H4 (cell line): ENCODE results near the gene SH3RF2. TPM values are rescaled to one million over a fixed set of nuclear protein-coding genes. Genes with fewer than 3 reads are reported as not detected.
"Not testable (repeated sequence)": the region's sequence is repeated elsewhere in the genome, so short reads cannot be mapped to it uniquely, and the experiment has no call there.

Source experiments
- DNase-seq: peaks from one replicate; pipeline ENCODE4 v3.0.0-alpha.2; 2015; ENCODE audit warnings: low spot score
- total RNA-seq: library from RNA; depleted of rRNA; stranded (reverse); fragments of >200 nt; shearing (Covaris generic); gene quantifications from 2 replicates; pipeline ENCODE4 v1.2.3, GENCODE V29; 2014; rRNA removed

Gene SH3RF2
- 1.6 and 3.0 TPM in 2 replicates for total RNA-seq

- DNase-seq, result peak; percentile 90
Observed at GRCh38 chr5:145936401-145937131, at the start of gene SH3RF2. Gene SH3RF2, plus strand, starts transcription at chr5:145936578. Its CDS starts 1,351 bp downstream, at chr5:145937929.

- DNase-seq, result no peak
Observed at GRCh38 chr5:145887217-145887616, 49.2 kb upstream of the SH3RF2 start.

- peak; percentile 51 for DNase-seq
Observed at GRCh38 chr5:145887976-145888574, 48.3 kb upstream of the SH3RF2 start.

- no peak for DNase-seq
Observed at GRCh38 chr5:145889611-145890010, 46.8 kb upstream of the SH3RF2 start.

- DNase-seq, result not testable (repeated sequence)
Observed at GRCh38 chr5:145891378-145891777, 45.0 kb upstream of the SH3RF2 start.

- no peak for DNase-seq
Observed at GRCh38 chr5:145898171-145898570, 38.2 kb upstream of the SH3RF2 start.

- DNase-seq, result no peak
Observed at GRCh38 chr5:145902421-145902820, 34.0 kb upstream of the SH3RF2 start.

GRCh38 chr5:145903113-145903512 lies 33.3 kb upstream of the SH3RF2 start:
- no peak for DNase-seq

- DNase-seq, result no peak
Observed at GRCh38 chr5:145903867-145904266, 32.5 kb upstream of the SH3RF2 start.

GRCh38 chr5:145904743-145905142 lies 31.6 kb upstream of the SH3RF2 start:
- DNase-seq, result no peak

- DNase-seq, result no peak
Observed at GRCh38 chr5:145906401-145906800, 30.0 kb upstream of the SH3RF2 start.

GRCh38 chr5:145908206-145908960 lies 28.0 kb upstream of the SH3RF2 start:
- DNase-seq, result no peak

GRCh38 chr5:145911164-145911563 lies 25.2 kb upstream of the SH3RF2 start:
- DNase-seq, result no peak

GRCh38 chr5:145912019-145912418 lies 24.4 kb upstream of the SH3RF2 start:
- DNase-seq, result no peak

- no peak for DNase-seq
Observed at GRCh38 chr5:145912594-145912993, 23.8 kb upstream of the SH3RF2 start.

- no peak for DNase-seq
Observed at GRCh38 chr5:145913701-145914100, 22.7 kb upstream of the SH3RF2 start.

GRCh38 chr5:145915970-145916638 lies 20.3 kb upstream of the SH3RF2 start:
- DNase-seq, result no peak

- no peak for DNase-seq
Observed at GRCh38 chr5:145917288-145917687, 19.1 kb upstream of the SH3RF2 start.

- no peak for DNase-seq
Observed at GRCh38 chr5:145918397-145918796, 18.0 kb upstream of the SH3RF2 start.

- DNase-seq, result no peak
Observed at GRCh38 chr5:145919413-145919812, 17.0 kb upstream of the SH3RF2 start.

- no peak for DNase-seq
Observed at GRCh38 chr5:145920542-145921210, 15.7 kb upstream of the SH3RF2 start.

GRCh38 chr5:145921211-145921610 lies 15.2 kb upstream of the SH3RF2 start:
- DNase-seq, result no peak
